Fibroblast of villous mesenchyme (primary cell): ENCODE results near the gene PRKG1. TPM values are rescaled to one million over a fixed set of nuclear protein-coding genes. Genes with fewer than 3 reads are reported as not detected.

Experiments
- DNase-seq: peaks from one replicate; pipeline ENCODE4 v3.0.0-alpha.2; 2010; ENCODE audit warnings: low read depth
- H3K4me3 ChIP-seq: 2 replicates; pipeline ENCODE4 v1.5.1; 2011; ENCODE audit warnings: low read depth, mild to moderate bottlenecking, low read length
- total RNA-seq: library from RNA; depleted of rRNA; stranded (reverse); fragments of >200 nt; gene quantifications from 2 replicates; pipeline ENCODE4 v1.2.3, GENCODE V29; 2012
- TF ChIP-seq, protein P1 (sequence below): IDR thresholded peaks from 2 replicates; pipeline ENCODE4 v1.5.1; 2012; ENCODE audit warnings: low read depth, mild to moderate bottlenecking, low read length; ENCODE audit not compliant: insufficient read depth

The PRKG1 gene
- total RNA-seq, 1 donor: 19.0 TPM

DNA sequence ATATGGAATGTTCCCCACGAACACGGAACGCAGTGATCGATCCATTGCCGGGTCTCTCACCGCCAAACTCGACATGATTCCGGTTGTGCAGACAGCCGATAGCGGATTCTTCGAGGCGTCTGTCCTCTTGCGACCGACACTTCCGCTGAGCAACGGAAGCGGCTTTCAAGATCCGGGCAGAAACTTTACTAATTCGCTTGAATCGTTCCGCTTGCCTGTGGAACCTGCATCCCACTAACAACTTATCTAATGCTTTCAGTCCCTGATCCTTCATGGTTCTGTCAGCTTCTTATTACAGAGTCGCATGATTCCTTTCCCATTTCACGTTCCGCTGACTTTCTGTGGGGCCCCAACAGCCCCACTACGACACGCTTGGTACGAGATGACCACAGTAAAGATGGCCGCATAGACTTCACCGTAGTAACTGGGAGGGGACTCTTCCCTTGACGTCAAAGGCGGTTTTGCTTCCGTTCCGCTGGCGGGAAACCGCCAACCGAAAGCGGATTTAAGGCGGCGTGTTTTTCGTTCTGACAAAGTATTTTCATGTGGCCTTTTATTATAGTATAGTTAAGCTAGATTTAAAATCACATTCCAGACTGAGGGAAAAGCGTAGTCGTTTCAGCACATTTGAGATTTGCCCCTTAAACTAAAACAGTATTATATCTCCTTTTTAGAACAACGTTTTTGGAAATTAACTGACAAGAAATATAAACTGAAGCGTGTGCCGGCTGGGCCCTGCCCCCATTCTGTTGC lies 625.4 kb downstream of the PRKG1 start, which contains the start of gene CSTF2T:
TSS of gene CSTF2T (minus strand) at position 121 of the 753 bp plus-strand sequence. CDS start at position 75, 46 bp downstream.
- peak within 1 kb of the TSS; percentile 92 for H3K4me3 ChIP-seq
- TF ChIP-seq, protein P1, sequence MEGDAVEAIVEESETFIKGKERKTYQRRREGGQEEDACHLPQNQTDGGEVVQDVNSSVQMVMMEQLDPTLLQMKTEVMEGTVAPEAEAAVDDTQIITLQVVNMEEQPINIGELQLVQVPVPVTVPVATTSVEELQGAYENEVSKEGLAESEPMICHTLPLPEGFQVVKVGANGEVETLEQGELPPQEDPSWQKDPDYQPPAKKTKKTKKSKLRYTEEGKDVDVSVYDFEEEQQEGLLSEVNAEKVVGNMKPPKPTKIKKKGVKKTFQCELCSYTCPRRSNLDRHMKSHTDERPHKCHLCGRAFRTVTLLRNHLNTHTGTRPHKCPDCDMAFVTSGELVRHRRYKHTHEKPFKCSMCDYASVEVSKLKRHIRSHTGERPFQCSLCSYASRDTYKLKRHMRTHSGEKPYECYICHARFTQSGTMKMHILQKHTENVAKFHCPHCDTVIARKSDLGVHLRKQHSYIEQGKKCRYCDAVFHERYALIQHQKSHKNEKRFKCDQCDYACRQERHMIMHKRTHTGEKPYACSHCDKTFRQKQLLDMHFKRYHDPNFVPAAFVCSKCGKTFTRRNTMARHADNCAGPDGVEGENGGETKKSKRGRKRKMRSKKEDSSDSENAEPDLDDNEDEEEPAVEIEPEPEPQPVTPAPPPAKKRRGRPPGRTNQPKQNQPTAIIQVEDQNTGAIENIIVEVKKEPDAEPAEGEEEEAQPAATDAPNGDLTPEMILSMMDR: no peak
- peak; percentile 97 for DNase-seq

DNA sequence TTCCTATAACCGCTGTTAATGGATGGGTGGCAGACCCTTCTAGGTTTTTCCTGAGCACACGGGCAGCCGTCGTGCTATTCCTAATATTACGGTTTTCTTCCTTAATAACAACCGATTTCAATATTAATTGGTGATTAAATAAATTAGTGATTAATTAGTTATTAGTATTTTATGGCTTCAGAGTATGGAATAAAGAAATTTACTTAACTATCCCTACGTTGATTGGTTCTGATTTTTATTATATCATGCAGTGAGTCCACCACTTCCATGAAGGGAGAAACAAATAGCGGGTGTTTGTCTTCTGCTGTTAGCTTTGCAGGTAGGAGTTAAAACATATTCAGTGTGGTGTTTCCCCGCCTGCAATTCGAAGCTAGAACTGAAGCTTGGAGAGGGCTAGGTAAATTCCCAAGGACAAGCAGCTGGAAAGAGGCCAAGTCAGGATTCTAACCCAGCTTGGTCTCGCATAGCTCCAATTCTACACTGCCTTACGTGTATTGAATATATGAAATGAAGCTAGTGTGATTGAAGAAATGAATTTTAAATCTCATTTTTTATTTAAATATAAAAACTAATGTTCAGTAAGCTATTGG lies 626.0 kb downstream of the PRKG1 start:
- no peak for DNase-seq
- H3K4me3 ChIP-seq: peak overlapping the region; percentile 92
- TF ChIP-seq, protein P1: no peak

DNA sequence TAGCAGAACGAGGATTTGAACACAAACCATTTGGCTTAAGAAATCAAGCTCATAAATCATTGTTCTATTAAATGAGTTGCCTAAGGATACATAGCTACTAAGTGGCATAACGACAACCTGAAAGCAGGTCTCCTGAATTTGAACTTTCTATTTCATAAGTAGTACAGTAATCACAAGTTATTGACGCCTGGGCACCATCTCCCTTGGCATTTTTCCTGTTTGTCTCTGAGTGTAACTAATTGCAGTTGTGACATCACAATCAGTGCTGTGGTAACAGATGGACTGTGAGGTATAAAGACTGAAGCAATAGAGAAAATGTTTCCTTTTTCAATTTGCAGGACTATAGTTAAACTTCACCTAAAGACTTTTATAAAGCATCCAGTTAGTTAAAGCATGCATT lies 631.5 kb downstream of the PRKG1 start:
- TF ChIP-seq, protein P1: no peak
- no peak for DNase-seq

DNA sequence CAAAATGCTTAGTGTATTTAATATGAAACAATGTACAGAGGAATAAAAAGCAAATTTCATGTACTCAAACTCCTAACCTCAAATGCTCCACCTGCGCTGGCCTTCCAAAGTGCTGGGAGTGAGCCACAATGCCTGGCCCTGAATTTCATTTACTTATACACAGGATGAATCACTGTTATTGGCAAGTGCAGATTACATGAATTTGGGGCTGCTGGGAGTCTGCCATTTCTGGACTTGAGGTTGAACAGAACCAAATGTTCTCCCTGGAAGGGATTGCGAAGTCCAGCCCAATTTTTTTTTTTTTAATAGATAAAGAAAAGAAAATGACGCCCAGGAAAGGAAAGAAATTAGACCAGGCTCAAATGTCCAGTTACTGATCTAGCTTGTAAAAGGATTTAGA lies 631.9 kb downstream of the PRKG1 start:
- TF ChIP-seq, protein P1: no peak

More for the DNA sequence above, 631.5 kb downstream of the PRKG1 start:
- H3K4me3 ChIP-seq: no peak overlapping the region

DNA sequence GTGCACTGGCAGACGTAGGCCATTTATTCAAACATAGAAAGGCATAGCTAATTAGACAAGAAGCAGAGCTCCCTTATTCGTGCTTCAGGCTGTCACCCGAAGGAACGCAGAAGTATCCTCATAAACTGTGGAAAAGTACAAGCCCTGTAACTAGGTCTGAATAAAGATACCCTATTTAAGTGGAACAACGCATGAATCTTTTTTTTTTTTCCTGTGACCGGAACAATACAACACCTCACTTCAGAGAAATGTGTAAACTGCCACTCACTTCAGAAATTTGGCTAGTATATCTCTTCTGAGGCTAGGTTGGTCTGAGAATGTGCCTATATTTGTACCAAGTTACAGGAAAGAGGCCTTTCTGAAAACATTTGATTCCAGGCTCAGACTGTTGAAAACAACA lies 633.1 kb downstream of the PRKG1 start:
- DNase-seq: no peak
- TF ChIP-seq, protein P1: no peak

More for the DNA sequence above, 631.9 kb downstream of the PRKG1 start:
- H3K4me3 ChIP-seq: no peak overlapping the region
- DNase-seq: peak; percentile 28

DNA sequence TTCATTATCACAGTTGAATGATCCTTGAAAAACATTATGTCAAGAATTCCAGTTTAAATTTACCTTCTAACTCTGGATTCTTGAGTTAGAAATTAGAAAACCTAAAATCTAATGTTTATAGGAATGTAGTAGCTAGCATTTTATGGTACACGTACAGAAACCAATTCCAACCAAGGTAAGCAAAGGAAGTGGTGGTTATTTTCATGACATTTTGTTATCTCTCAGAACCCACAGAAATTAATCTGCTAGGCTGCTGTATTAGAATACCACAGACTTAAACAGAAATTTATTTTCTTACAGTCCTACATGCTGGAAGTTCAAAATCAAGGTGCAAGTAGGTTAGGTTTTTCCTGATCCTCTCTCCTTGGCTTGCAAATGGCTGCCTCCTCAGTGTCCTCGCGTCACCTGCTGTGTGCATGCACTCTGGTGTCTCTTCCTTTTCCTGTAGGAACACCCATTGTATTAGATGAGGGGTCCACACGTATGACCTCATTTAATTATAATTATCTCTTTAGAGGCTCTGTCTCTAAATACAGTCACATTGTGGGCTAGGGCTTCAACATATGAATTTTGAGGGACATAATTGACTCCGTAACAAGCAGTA lies 633.6 kb downstream of the PRKG1 start:
- TF ChIP-seq, protein P1: no peak
- DNase-seq: no peak
- no peak overlapping the region for H3K4me3 ChIP-seq

More for the DNA sequence above, 633.1 kb downstream of the PRKG1 start:
- no peak overlapping the region for H3K4me3 ChIP-seq
